Right forelimb (tissue), 1 donor: ENCODE measurements around the gene TBC1D22A.
"Not testable (repeated sequence)": the region's sequence is repeated elsewhere in the genome, so short reads cannot be mapped to it uniquely, and the experiment has no call there.

Experiments
- DNase-seq: peaks from one replicate; pipeline ENCODE4 v3.0.0-alpha.2; 2018

TBC1D22A gene

DNA sequence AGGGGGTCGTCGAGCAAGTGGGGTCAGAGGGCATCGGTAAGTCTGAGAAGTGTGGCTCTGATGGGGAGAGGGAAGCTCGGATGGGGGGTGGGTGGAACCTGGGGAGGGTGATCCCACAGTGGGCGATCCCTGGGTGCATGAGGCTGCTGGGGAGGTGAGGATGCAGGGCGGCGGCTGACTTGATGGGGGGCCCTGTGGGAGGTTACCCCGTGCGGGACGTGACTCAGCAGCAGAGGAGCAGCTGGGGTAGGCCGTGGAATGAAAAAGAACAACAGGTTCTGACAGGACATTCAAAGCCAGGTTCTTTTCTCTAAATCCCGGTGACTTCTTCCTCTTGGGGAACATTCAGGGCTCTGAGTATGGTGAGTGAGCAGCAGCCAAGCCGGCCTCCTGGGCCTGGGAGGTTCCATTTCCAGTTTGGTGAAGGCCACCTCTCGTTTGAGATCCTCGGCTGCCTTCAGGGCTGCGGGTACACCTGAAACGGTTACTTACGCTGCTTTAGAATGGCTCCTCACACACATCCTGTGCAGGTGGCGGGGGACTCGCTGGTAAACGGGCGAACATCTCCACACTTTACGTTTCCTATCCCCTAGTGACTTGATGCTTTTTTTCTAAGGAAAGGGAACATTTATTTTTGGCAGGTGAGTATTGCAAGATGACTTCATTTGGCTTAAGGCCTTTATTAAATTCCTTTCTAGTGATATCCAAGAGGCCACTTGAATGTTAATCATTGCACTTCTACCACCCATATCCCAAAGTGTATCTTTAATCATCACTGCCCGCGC is 278.2 kb downstream of the TBC1D22A start:
- DNase-seq = no peak

GRCh38 chr22:47041271-47042115 is 279.0 kb downstream of the TBC1D22A start:
- DNase-seq = no peak

DNA sequence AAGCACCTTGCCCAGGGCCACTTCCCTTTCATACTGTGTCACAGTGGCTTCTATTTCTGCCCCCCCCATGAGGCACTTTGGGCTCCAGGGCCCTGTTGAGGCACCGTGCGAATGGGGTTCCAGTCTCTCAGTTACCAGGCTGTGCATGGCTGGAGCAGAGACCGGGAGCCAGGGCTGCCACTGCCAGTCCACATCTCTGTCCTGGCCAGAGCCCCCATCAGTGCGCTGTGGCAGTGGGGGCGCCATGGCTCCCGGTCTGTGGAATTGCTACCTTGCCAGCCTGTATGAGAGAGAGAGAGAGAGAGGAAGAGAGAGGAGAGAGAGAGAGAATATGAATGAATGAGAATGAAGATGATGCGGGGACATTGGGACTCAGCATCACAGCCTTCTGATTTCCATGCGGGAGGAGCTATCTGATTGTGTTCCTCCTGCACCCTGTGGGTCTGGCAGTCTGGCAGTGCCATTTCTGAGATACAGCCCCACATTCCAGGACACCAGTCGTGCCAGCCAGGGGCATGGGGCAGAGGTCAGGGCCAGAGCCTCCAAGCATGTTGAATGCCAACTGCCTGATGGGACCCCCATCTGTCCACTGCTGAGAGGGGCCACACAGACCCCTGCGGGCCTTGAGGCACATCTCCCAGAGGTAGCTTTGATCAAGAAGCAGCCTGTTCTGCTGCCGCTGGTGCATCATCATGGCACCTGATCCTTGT is 279.8 kb downstream of the TBC1D22A start:
- no peak for DNase-seq

- DNase-seq = no peak
Observed at GRCh38 chr22:47042861-47043496, 280.5 kb downstream of the TBC1D22A start.

DNA sequence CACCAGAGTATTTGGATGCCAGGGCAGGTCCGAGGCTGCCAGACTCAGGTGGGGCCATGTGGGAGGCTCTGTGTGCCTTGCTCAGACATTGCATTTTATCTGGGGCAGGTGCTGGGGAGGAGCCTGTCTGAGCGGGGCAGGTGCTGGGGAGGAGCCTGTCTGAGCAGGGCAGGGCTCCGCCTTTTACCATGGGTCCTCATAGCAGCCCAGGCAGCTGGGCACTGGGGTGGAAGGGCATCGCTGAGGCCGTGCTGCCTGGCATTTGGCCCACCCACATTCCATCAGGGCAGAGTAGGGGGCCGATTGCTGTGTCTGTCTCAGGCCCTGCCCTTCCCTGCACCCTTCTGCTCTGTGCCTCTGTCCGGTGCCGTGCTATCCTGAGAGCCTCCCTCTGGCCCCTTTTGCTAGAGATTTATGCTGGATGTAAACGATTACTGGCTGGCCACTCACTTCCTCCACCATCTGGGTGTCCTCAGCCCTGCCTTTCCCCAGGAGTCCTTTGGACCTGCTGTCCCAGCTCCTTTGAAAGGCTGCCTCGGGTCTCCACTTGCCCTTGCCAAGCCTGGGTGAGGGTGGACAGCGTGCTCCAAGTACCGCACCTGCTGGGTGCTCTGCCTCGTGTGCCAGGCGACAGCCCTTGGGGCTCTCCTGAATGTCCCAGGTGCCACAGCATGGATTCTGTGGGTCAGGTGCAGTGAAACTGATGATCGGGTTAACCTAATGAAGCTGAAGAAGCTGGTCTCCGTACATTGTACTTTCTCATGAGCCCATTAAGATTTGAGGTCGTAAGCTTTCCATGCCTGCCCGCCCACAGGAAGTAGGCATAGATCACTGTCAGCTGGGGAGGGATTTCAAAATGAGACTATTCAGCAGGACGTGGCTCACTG is 281.6 kb downstream of the TBC1D22A start:
- no peak for DNase-seq

DNA sequence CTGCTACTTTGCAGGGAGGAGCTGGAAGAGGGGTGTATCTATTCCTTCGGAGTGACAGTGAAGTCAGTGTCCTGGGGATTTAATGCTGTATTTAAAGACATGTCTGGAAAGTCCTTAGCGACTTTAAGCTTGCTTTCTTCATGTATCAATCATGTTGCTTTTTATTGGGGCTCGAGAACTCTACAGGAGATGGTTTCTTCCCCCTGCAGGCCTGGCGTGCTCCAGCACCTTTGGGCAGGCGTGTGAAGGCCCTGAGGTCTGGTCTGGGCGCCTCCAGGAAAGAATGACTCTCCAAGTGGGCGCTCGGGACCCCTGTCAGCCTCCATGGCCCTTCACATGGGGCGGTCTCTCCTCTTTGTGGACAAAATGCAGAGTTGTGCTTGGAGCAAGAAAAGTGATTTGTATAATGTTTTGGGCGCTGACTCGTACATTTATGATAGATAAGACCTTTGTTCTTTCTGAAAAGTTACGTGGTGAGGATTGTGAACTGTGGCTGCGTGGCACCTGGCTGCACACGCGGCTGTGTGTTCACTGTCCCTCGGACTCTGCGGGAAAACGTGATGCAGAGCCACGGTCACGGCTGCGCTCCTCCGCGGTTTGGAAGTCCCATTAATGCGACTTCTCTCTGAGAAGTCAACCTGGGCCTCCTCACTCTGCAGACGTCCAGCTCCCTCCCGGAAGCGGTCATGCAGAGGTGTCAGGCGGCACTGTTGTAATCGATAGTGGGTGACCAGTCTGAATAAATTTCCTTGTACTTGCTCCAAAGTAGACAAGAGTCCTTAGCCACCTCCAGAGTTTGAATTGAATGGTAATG is 282.5 kb downstream of the TBC1D22A start:
- DNase-seq = no peak

GRCh38 chr22:47045691-47046410 is 283.4 kb downstream of the TBC1D22A start:
- DNase-seq = no peak

DNA sequence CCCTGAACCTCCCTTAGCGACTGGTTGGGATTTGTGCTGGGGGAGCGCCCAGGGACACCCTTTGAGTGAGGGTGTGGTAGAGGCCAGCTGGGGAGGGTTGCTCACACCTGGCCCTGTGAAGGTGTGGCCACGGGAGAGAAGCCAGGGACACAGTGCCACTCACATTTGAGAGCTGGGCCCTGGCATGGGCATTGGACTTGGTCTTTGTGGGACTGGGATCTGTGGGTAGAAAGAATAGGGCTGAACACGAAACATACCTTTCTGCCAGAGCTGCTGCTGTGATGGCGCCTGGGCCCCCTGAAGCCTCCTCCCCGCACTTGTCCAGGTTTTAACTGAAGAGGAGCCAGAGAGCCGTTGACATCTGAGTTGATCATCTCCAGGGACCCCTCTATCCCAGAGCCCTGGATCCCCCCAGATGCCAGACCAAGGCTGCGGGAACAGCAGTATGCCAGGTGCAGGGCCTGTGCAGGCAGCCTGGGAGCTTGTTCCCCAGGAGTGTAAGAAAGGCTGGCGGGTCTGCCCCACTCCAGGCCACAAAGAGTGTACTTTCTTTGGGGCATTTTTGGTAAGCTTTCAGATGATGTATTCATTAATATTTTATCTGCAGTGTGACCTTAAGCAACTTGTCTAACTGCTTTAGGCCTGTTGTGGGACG is 284.1 kb downstream of the TBC1D22A start:
- DNase-seq = no peak

- no peak for DNase-seq
Observed at GRCh38 chr22:47047321-47048122, 285.1 kb downstream of the TBC1D22A start.

GRCh38 chr22:47048123-47049077 is 285.9 kb downstream of the TBC1D22A start:
- no peak for DNase-seq

DNA sequence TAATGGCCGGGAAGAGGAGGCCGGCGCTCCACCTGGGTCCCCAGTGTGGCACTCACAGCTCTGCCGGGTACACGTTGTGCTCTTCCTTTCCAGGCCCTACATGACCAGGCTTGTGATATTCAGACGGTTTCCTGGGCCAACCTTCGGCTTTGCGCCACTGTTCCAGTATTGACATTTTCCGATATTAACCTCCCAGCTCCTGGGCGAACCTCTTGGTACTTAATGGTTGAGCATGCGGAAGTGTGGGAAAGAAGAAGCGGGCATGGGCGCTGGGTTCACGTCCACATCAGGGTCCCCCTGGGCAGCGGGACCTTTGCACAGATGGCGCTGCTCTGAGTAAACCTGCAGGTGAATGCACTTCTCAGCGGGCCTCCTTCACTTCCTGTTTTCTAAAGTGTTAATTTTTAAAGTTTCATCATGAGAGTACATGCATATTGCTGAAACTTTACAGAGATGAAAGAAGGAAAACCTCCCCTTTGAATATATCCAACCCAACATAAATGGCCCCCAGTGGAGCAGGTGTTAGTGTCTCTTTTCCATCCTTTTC is 286.7 kb downstream of the TBC1D22A start:
- DNase-seq = no peak

DNA sequence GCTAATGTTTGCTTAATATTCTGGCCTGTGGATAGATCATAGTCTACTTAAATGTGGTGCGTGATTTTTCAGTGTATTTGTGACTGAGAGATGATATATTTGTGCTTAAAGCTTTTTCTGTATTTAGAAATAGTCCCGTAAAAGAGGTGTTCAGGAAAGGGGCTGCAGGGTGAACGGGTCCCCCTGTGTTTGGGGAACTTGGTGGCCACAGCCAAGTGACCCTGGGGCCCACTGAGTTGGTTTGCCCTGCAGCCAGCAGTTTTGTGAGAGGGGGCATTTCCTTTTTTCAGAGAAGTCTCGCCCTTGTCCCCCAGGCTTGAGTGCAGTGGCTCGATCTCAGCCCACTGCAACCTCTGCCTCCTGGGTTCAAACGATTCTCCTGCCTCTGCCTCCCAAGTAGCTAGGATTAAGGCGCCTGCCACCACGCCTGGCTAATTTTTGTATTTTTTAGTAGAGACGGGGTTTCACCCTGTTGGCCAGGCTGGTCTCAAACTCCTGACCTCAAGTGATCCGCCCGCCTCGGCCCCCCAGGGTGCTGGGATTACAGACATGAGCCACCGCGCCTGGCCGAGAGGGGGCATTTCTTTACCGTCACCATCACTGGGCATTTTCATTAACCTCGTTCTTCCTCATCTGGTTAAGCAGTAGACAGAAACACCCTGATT is 287.4 kb downstream of the TBC1D22A start:
- DNase-seq = not testable (repeated sequence)

GRCh38 chr22:47050401-47051051 is 288.1 kb downstream of the TBC1D22A start:
- no peak for DNase-seq

DNA sequence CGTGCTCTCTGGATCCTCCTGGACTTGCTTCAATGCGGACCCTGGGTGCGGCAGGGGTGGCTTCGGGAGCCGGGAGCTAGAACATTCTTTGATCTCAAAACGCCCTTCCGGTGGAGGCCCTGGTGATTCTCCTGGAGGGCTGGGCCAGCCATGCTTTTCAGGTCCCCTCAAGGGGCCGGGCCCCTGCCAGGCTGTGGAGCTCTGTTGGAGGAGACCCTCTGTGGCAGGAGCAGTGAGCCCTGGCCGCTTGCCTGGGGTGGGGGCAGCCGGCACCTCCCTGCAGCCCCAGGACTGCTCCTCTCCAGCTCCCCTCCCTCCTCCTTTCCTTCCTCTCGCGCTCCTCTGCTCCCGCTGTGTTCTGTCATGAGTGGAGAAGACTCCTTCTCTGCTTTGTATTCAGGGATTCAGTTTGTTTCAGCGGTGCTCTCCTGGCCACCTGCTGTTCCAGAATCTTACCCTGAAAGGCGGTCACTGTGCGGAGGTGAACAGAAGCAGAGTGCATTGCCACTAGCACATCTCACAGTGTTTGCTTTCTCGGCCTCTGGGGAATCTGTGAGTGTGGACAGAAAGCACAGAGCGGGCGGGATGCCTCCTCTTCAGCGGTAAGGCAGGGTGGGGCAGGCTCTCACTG is 289.1 kb downstream of the TBC1D22A start:
- no peak for DNase-seq

DNA sequence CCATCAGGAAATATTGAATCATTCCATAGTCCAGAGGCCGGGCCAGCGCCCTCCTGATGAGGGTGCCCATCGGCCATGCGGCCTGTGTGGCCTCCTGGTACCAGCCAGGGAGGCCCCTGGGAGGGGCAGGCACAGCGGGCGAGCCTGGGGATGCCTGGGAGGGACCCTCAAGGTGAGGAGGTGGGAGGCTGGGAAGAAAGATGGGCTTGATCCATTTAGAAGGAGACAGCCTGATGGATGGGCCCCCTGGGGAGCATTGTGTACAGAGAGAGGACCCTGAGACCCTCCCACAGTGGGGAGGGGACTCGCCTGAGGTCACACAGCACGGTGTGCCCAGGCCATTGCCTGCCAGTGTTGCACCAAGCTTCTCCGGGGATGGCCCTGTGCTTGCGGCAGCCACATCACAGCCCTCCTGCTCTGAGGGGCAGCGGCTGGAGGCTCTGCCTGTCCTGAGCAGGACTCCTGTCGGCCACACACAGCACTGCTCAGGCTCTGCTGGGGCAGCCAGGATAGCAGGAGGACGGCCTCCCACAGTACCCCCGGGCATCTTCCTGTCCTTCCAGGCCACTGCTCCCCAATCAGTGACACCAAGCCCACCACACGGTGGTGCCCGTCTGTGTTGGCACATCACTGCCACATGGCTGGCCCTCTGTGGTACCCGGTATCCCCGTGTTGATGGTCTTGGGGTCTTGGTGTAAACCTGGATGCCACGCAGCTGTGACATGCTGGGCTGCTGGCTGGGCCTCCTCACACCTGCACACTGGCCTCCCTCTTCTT is 290.0 kb downstream of the TBC1D22A start:
- DNase-seq = no peak
